PC-9 (cell line): ENCODE data around the gene PRSS33.

Experiments used
- CTCF ChIP-seq: fragments of 200-600 bp; sonication (generic); conservative IDR thresholded peaks from 2 replicates; pipeline ENCODE4 v1.6.1; 2017; ENCODE audit warnings: mixed run types, antibody characterized with exemption, mild to moderate bottlenecking, moderate library complexity
- EZH2 ChIP-seq: fragments of 200-600 bp; sonication (generic); IDR thresholded peaks from 2 replicates; pipeline ENCODE4 v1.8.0; 2017; ENCODE audit warnings: antibody characterized with exemption, low read depth

- TF ChIP-seq CTCF: no peak
- no peak for TF ChIP-seq EZH2
Measured at GRCh38 chr16:2737238-2737605, 50.1 kb downstream of the PRSS33 start.
